Heart right ventricle (tissue), 16 donors: ENCODE measurements around the gene LYPD6B. TPM values are rescaled to one million over a fixed set of nuclear protein-coding genes. Genes with fewer than 3 reads are reported as not detected.

Source experiments
- ATAC-seq, 8 donors: fragments of 200-7000 bp; cut with Tn5 transposase; one replicate each; pipeline ENCODE4 v1.9.1; 2020; ENCODE audit warnings: mild to moderate bottlenecking in 8 of 8, moderate library complexity in 8 of 8, moderate number of reproducible peaks in 1 of 8
- DNase-seq, 2 donors: peaks; one replicate each; pipeline ENCODE4 v3.0.0-alpha.2; 2020
- H3K27ac ChIP-seq, 10 donors: fragments of 200-600 bp; sonication (generic) in 2 of 10; one replicate each; pipeline versions ENCODE4 v1.5.0 to v1.8.0; 2020 to 2022; ENCODE audit warnings: mild to moderate bottlenecking in 3 of 10
- H3K27me3 ChIP-seq, 7 donors: fragments of 200-600 bp; one replicate each; pipeline ENCODE4 v1.8.0; 2021 to 2022; ENCODE audit warnings: mild to moderate bottlenecking in 2 of 7
- H3K36me3 ChIP-seq, 9 donors: fragments of 200-600 bp; sonication (generic) in 1 of 9; one replicate each; pipeline versions ENCODE4 v1.5.0 to v1.8.0; 2020 to 2022; ENCODE audit warnings: mild to moderate bottlenecking in 2 of 9
- H3K4me1 ChIP-seq, 9 donors: fragments of 200-600 bp; sonication (generic) in 1 of 9; one replicate each; pipeline versions ENCODE4 v1.5.0 to v1.8.0; 2020 to 2022; ENCODE audit warnings: mild to moderate bottlenecking in 4 of 9
- H3K4me3 ChIP-seq, 10 donors: fragments of 200-600 bp; sonication (generic) in 2 of 10; one replicate each; pipeline versions ENCODE4 v1.5.0 to v1.8.0; 2020 to 2022; ENCODE audit warnings: mild to moderate bottlenecking in 7 of 10, moderate library complexity in 2 of 10
- H3K9me3 ChIP-seq, 11 donors: fragments of 200-600 bp in 10 of 11; sonication (generic) in 2 of 11; one replicate each; pipeline versions ENCODE4 v1.5.0 to v1.8.0; 2013 to 2022; ENCODE audit warnings: mild to moderate bottlenecking in 2 of 11, control low read depth in 1 of 11, moderate library complexity in 1 of 11
- CTCF ChIP-seq, 9 donors: fragments of 200-600 bp; sonication (generic) in 2 of 9; IDR thresholded peaks; one replicate each; pipeline versions ENCODE4 v1.5.0 to v1.8.0; 2021 to 2022; ENCODE audit warnings: antibody characterized with exemption in 9 of 9, mild to moderate bottlenecking in 5 of 9, moderate library complexity in 1 of 9
- WGBS, 2 donors: extraction: QIAGEN DNeasy Blood & Tissue Kit; methylation state at CpG; one replicate each; pipeline ENCODE4 v1.1.7; 2013; ENCODE audit warnings: inconsistent platforms in 1 of 2; 5-methylcytosine and 5-hydroxymethylcytosine counted together
- intact Hi-C, 10 donors: fragments of 100-400 bp; cut with DNase I; formaldehyde crosslinking; loops; one replicate each; pipeline versions ENCODE4 v1.11.1 to v1.14.2; 2022
- polyA plus RNA-seq, 2 donors: library from polyadenylated mRNA; stranded (reverse); fragments of 200-250 nt; gene quantifications; one replicate each; pipeline ENCODE4 v1.2.3, GENCODE V29; 2013
- total RNA-seq, 10 donors: library from RNA; stranded (reverse); fragmentation: NEBNext Ultra II Directional in 3 of 10; extraction: Animal tissue kit (Norgen Biotek cat#: 25700) in 3 of 10; gene quantifications; one replicate each; pipeline versions ENCODE4 v1.2.1 to v1.2.4, GENCODE V29; 2021 to 2023
- donor health status: Arrhythmogenic right ventricular cardiomyopathy.
- donor health status: ischemic (EF 13 %, LVEDD 7.1; RV severe dilation, severe dysfunction).
- donor health status: healthy with polysubstance abuse.
- donor health status: DM: no; HTN: yes; CAD: no.
- donor health status: DM: no; HTN: no; CAD: no.
- donor health status: ischemic (EF 25% LVEDD 6.9; RV normal size, moderate dysfunction).
- donor health status: ischemic (EF 25% LVEDD 5.7; RV mildly dilated, moderate dysfunction).
- donor health status: healthy.
- donor health status: DM: yes; HTN: yes; CAD: no.
- donor health status: Ischemic cardiomyopathy.
- donor health status: ischemic (EF 35%, LVEDD 5.7; RV mildly dilated, moderate dysfunction).
- donor health status: nonischemic (EF 11% LVEDD 7.7; RV severe dilation, severe dysfunction).
- donor health status: DM: yes; HTN: yes; CAD: no.
- donor health status: PGD.
- donor health status: ischemic (EF 29% LVEDD 5.4; RV normal size, mild dysfunction).
- donor health status: nonischemic (EF 23%, LVEDD 6.1; RV moderate dilation, normal function).

The LYPD6B gene
- total and polyA plus RNA-seq, 12 donors = 0.21 TPM; not detected in 11

GRCh38 chr2:148992448-148992847 is 46.1 kb upstream of the LYPD6B start:
- intact Hi-C loops = loop anchor here in 8 of 10 donors (5.0 to 10.0 kb wide), 9 partner anchors 348 to 1058 kb away; partner anchors contain the start of gene EPC2 (in 2 of the 8)
- H3K27me3 ChIP-seq = peaks cover 0 to 8% (median 0%) of the 10 kb centered on the region in 7 donors
- no peak for ATAC-seq
- DNase-seq = no peak
- H3K4me3 ChIP-seq = no peak overlapping the region
- no peaks in the 10 kb centered on the region for H3K36me3 ChIP-seq
- H3K27ac ChIP-seq = no peak overlapping the region
- H3K9me3 ChIP-seq = no peaks in the 10 kb centered on the region
- no peak for TF ChIP-seq CTCF (IDR thresholded peaks at IDR 0.05)
- H3K4me1 ChIP-seq = no peaks in the 10 kb centered on the region

GRCh38 chr2:148993351-148993750 is 45.1 kb upstream of the LYPD6B start:
- 75% methylated on average over 3 of the region's 3 CpGs for WGBS, 2 donors
- Histone ChIP-seq H3K4me1 (peaks cover 0 to 6% (median 0%) of the 10 kb centered on the region in 9 donors), H3K36me3 (no peaks in the 10 kb centered on the region), H3K27ac (no peak overlapping the region), H3K27me3 (peaks cover 0 to 9% (median 0%) of the 10 kb centered on the region in 7 donors), H3K4me3 (no peak overlapping the region), H3K9me3 (no peaks in the 10 kb centered on the region)
- intact Hi-C loops = loop anchor here in 8 of 10 donors (5.0 to 10.0 kb wide), 9 partner anchors 349 to 1059 kb away; partner anchors contain the start of gene EPC2 (in 2 of the 8)
- TF ChIP-seq CTCF (IDR thresholded peaks at IDR 0.05) = no peak
- DNase-seq (no peak), ATAC-seq (no peak)

GRCh38 chr2:148994341-148994740 is 44.2 kb upstream of the LYPD6B start:
- no peaks in the 10 kb centered on the region for H3K36me3 ChIP-seq
- peaks cover 0 to 9% (median 1%) of the 10 kb centered on the region in 7 donors for H3K27me3 ChIP-seq
- DNase-seq = no peak
- WGBS, 2 donors = 86 to 91% methylated on average over 8 of the region's 8 CpGs
- intact Hi-C loops = loop anchor here in 8 of 10 donors (5.0 to 10.0 kb wide), 9 partner anchors 350 to 1060 kb away; partner anchors contain the start of gene EPC2 (in 2 of the 8)
- TF ChIP-seq CTCF (IDR thresholded peaks at IDR 0.05) = no peak
- H3K4me3 ChIP-seq = no peak overlapping the region
- no peaks in the 10 kb centered on the region for H3K9me3 ChIP-seq
- peaks cover 0 to 8% (median 0%) of the 10 kb centered on the region in 9 donors for H3K4me1 ChIP-seq
- ATAC-seq = no peak
- no peak overlapping the region for H3K27ac ChIP-seq

GRCh38 chr2:148996805-148997204 is 41.7 kb upstream of the LYPD6B start:
- WGBS, 2 donors = 83% methylated on average over 6 of the region's 6 CpGs
- H3K27ac ChIP-seq = no peak overlapping the region
- intact Hi-C loops = loop anchor here in 7 of 10 donors (10.0 kb wide), 6 partner anchors 352 to 1062 kb away; partner anchors contain the start of gene EPC2 (in 1 of the 7)
- H3K27me3 ChIP-seq = peaks cover 0 to 12% (median 9%) of the 10 kb centered on the region in 7 donors
- H3K4me1 ChIP-seq = peaks cover 0 to 8% (median 0%) of the 10 kb centered on the region in 9 donors
- no peak overlapping the region for H3K4me3 ChIP-seq
- H3K9me3 ChIP-seq = no peaks in the 10 kb centered on the region
- TF ChIP-seq CTCF (IDR thresholded peaks at IDR 0.05) = no peak
- H3K36me3 ChIP-seq = no peaks in the 10 kb centered on the region
- DNase-seq (no peak), ATAC-seq (no peak)
